Measurements from ENCODE around the gene ATP6V1G3. TPM values are rescaled to one million over a fixed set of nuclear protein-coding genes. Genes with fewer than 3 reads are reported as not detected.
"Not testable (repeated sequence)": the region's sequence is repeated elsewhere in the genome, so short reads cannot be mapped to it uniquely, and the experiment has no call there.

ATP6V1G3 gene
- polyA plus RNA-seq, 1 experiment, result not detected

DNA sequence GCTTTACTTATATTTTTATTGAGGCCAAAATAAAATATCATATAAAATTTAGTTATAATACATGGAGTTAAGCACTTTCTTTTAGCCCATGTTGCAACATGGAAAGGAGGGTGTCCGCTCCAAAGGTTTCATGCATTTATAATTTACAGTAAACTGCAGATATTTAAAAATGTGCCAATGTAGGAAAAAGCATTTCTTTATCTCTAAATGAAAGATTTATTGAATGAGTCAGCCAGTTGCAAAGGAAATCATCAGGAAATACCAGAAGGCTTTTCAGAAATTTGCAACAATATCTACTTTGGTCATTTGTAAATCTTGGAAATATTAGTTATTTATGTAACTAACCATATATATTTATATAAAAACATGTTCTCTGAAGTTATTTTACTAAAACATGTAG is 12.1 kb downstream of the ATP6V1G3 start:
- no peak for DNase-seq (ENCODE audit: low read depth)
- ChIA-PET POLR2A (no interaction called here), CTCF (no interaction called here)
- no peak overlapping the region for H3K4me3 ChIP-seq (ENCODE audit: low read depth, low read length)
- H3K27me3 ChIP-seq (ENCODE audit: control insufficient read depth, insufficient read depth, low read length), result no peaks in the 10 kb centered on the region
- no peaks in the 10 kb centered on the region for H3K36me3 ChIP-seq (ENCODE audit: control insufficient read depth, insufficient read depth, low read length)
- TF ChIP-seq, protein P1, sequence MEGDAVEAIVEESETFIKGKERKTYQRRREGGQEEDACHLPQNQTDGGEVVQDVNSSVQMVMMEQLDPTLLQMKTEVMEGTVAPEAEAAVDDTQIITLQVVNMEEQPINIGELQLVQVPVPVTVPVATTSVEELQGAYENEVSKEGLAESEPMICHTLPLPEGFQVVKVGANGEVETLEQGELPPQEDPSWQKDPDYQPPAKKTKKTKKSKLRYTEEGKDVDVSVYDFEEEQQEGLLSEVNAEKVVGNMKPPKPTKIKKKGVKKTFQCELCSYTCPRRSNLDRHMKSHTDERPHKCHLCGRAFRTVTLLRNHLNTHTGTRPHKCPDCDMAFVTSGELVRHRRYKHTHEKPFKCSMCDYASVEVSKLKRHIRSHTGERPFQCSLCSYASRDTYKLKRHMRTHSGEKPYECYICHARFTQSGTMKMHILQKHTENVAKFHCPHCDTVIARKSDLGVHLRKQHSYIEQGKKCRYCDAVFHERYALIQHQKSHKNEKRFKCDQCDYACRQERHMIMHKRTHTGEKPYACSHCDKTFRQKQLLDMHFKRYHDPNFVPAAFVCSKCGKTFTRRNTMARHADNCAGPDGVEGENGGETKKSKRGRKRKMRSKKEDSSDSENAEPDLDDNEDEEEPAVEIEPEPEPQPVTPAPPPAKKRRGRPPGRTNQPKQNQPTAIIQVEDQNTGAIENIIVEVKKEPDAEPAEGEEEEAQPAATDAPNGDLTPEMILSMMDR (IDR thresholded peaks at IDR 0.05; ENCODE audit: insufficient read depth, low read depth, low read length), result no peak

DNA sequence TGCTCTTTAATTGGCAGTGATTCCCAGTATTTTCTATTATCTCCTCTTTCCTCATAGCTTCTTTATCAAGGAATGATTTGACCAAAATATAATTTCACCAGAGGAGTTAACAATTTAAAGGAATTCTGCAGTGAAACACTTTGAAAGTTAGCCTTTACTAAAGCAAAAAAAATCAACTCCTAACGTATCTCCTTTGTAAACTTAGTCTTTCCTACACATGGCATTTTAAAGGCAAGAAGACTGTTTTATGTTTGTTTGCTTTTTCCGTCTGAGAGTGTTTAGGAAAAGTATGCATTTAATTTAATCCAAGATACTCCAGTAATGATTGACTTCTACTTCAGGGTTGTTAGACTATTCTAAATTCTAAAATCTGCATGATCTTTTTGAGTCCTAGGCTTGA is 15.9 kb downstream of the ATP6V1G3 start:
- Histone ChIP-seq H3K36me3 (ENCODE audit: control insufficient read depth, insufficient read depth, low read length) (no peaks in the 10 kb centered on the region), H3K27me3 (ENCODE audit: control insufficient read depth, insufficient read depth, low read length) (no peaks in the 10 kb centered on the region), H3K4me3 (ENCODE audit: low read depth, low read length) (no peak overlapping the region)
- DNase-seq (ENCODE audit: low read depth), result no peak
- CTCF ChIA-PET, result no interaction called here
- POLR2A ChIA-PET, result no interaction called here
- TF ChIP-seq, protein P1 (IDR thresholded peaks at IDR 0.05; ENCODE audit: insufficient read depth, low read depth, low read length), result no peak

DNA sequence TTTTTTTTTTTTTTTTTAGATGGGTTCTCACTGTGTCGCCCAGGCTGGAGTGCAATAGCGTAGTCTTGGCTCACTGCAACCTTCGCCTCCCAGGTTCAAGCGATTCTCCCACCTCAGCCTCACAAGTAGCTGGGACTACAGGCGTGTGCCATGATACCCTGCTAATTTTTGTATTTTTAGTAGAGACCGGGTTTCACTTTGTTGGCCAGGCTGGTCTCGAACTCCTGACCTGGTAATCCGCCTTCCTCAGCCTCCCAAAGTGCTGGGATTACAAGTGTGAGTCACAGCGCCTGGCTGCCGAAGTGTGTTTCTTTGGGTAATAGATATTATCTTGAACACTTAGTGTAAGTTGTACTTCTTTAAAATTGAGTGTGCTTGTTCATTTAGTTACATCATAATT is 16.4 kb downstream of the ATP6V1G3 start:
- H3K4me3 ChIP-seq (ENCODE audit: low read depth, low read length); CTCF ChIA-PET; POLR2A ChIA-PET; DNase-seq (ENCODE audit: low read depth); H3K36me3 ChIP-seq (ENCODE audit: control insufficient read depth, insufficient read depth, low read length); H3K27me3 ChIP-seq (ENCODE audit: control insufficient read depth, insufficient read depth, low read length): not testable (repeated sequence)

DNA sequence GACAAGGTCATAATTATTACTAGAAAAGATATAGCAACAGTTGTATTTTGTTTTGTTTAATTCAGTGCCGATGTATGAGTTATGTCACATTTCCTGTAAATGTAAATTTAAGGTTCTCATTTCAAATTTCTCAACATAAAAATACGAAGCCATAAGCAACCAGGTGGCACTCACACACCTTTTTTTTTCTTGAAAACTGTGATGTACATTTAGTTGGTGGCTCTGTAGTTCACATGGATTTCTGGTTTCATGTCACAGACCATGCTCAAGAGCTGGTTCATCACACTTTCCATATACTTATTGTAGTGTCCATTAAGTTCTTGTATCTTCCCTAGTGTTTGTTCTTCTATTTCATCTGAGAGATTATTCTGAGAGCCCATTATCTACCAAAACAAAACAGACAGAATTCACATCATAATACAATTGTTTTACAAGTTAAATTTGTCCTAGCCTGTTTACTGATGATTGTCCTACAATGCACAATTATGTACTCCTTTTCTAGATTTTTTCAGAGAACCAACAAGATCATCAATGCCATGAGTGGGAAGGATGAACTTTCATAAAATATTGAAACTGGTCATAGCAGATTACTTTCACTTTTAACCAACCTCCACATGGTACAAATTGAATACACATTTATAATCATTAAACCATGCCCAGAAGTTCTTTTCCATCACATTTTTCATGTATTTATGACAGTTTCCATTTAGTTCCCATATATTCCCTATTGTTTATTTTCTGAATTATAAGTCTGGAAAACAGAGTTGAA is 17.1 kb downstream of the ATP6V1G3 start:
- TF ChIP-seq, protein P1 (IDR thresholded peaks at IDR 0.05; ENCODE audit: insufficient read depth, low read depth, low read length), result no peak
- Histone ChIP-seq H3K4me3 (ENCODE audit: low read depth, low read length) (no peak overlapping the region), H3K36me3 (ENCODE audit: control insufficient read depth, insufficient read depth, low read length) (no peaks in the 10 kb centered on the region), H3K27me3 (ENCODE audit: control insufficient read depth, insufficient read depth, low read length) (no peaks in the 10 kb centered on the region)
- POLR2A ChIA-PET, result no interaction called here
- no peak for DNase-seq (ENCODE audit: low read depth)
- CTCF ChIA-PET, result no interaction called here

DNA sequence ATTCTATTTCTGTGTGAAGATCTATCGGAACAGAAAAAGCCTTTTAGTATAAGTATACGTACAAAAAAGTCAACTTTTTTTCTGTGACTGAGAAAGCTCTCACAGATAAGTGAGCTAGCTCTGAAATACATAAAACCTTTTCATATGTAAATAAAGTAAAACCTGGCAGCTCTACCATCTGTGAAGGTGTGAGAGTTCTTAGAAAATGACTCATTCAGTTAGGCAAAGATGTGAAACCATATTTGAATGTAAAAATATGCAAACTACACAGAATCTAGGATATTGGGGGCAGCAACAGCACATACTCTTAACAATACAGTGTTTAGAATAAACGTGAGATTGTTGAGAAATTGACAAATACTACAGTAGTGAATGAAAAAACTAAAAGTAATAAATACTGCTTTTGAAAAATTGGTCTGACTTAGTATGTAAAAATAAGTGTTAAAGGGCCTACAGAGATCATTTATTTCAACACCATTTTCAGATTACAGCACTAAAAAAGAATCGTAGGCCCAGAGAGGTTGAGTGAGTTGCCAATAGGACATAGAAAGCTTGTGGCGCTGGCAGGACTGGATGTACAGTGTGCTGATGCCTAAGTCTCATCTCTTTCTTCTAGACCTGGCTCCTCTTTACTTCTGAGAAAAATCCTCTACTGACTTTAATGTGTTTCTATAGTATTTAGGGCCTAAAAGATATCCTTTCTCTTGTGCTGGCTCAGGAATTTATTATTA is 19.8 kb downstream of the ATP6V1G3 start:
- Histone ChIP-seq H3K36me3 (ENCODE audit: control insufficient read depth, insufficient read depth, low read length) (no peaks in the 10 kb centered on the region), H3K27me3 (ENCODE audit: control insufficient read depth, insufficient read depth, low read length) (no peaks in the 10 kb centered on the region), H3K4me3 (ENCODE audit: low read depth, low read length) (no peak overlapping the region)
- no peak for DNase-seq (ENCODE audit: low read depth)
- POLR2A ChIA-PET, result no interaction called here
- CTCF ChIA-PET, result no interaction called here
- TF ChIP-seq, protein P1 (IDR thresholded peaks at IDR 0.05; ENCODE audit: insufficient read depth, low read depth, low read length), result no peak
